ENCODE results near the gene PIP4K2A.
"Not testable (repeated sequence)": the region's sequence is repeated elsewhere in the genome, so short reads cannot be mapped to it uniquely, and the experiment has no call there.

PIP4K2A gene

DNA sequence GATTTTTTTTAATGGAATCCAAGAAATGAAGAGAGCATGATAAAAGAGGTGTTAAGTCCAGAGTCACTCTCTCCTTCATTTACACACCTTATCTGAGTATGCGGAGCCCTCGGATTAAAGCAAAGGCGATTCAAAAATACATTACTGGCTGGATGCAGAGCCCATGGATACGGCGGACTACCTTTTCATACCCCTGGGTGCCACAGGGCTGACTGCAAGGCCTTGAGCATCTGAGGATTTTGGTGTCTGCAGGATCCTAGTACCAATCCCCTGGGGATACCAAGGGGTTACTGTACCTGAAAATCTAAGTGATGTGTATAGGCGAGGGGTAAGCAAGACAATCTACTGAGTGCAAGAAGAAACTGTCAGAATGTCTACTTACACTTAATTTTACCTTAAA lies 20.5 kb downstream of the PIP4K2A start:
- DNase-seq (ENCODE audit: low read depth): no peak

DNA sequence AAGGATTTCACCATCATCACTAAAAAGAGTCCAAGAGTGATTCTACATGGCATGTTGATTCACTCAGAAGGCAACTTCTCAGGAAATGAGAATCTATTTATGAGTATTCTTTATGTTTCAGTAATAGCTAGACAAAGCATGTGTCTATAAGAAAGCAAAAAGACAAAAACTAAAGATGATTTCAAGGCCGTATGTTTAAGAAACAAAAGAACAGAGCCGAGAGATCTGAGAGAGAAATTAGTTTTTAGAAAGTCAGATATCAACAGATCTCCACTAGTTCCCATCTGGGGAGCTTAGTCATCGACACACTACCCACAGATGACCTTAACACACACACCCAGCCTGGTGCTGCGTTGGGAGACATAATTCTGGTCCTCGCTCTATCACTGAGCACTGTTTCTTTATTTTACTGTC lies 21.0 kb downstream of the PIP4K2A start:
- peak; percentile 88 for DNase-seq (ENCODE audit: low read depth)

DNA sequence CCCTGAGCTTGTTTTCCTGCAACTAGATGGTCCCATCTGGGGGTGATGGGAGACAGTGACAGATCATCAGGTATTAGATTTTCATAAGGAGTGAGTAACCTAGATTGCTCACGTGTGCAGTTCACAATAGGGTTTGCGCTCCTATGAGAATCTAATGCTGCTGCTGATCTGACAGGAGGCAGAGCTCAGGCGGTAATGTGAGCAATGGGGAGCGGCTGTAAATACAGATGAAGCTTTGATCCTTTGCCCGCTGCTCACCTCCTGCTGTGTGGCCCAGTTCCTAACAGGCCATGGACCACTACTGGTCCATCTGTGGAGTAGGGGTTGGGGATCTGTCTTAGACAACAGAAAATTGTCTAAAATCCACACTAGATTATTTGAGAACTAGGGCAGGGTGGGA lies 22.3 kb downstream of the PIP4K2A start:
- not testable (repeated sequence) for DNase-seq (ENCODE audit: low read depth)

DNA sequence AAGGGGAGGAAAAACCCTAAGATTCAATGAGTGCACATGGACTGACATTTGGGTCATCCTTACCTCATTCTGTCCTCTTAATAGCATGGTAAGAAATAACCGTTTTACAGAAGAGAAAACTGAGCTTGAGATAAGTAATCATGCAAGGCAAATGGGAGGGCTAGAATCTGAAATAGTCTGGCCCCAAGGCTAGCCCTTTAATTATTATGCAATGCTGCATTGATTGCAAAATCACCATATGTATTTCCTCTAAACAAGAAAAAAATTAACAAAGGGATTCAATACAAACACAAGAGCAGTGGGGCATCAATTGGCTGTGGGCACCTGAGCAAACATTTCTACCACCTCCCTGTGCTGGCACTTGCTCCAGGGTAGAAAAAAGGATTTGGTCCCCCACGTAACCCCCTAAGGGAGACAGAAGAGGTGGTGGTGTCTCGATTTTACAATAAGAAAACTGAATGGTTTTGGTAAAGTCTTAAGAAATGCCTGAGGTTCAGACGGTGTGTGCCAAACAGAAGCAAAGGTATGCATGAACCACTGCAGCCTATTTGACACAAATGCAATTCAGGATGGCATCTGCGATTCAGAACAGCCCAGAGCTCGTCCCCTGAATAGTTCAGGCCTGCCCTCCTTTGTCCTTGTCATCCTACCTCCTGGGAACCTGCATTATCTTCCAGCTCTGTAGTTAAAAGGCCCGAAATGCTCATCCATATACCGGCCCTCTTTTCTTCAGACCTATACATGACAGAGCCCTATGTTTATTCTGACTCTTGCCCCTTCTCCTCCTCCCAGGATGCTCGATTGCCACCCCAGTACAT lies 23.6 kb downstream of the PIP4K2A start:
- DNase-seq (ENCODE audit: low read depth): peak; percentile 63

DNA sequence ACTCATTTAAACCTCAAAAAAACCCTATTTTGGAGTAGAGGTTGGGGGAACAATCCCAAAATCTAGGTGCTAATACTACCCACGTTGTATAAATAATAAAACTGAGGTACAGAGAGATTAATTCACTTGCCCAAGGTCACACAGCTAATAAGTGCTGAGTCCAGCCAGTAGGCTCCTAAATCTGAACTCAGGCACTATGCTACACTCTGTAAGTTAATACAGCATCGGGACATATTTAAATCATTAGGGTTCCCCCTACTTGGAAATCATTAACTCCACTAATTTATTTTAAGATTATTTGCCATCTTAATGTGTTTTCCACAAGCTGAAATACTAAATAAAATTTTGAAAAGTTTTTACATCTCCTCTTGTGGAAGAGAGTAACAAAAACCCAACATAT lies 24.2 kb downstream of the PIP4K2A start:
- no peak for DNase-seq (ENCODE audit: low read depth)

DNA sequence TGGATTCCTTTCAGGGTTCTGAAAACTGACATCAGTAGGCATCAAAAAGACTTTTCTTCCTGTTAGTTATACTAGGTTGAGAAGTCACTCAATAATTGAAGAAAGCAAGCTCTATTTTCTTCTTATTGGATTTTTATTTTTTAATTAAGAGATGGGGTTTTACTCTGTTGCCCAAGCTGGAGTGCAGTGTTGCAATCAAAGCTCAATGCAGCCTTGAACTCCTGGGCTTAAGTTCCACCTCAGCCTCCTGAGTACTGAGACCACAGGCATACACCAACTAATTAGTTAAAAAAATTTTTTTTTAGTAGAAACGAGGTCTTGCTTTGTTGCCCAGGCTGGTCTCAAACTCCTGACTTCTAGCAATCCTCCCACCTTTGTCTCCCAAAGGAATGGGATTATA lies 28.0 kb downstream of the PIP4K2A start:
- peak; percentile 32 for DNase-seq (ENCODE audit: low read depth)

DNA sequence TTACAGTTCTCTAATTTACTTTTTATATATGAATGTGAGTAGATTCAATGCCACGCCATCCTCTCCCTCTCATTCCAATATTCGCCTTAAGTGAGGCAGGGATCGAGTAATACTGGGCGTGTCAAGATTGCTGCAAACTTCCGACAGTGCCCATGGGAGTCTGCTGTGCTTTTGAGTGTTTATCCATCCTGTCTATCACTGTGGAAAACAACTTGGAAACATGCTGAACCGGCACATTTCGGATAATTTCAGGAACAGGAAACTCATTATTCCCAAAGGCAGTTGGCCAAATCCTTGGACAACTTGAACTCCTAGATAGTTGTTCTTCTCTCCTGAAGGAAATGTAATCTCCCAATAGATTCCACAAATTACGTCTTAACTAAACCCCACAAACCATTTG lies 28.5 kb downstream of the PIP4K2A start:
- DNase-seq (ENCODE audit: low read depth): no peak

DNA sequence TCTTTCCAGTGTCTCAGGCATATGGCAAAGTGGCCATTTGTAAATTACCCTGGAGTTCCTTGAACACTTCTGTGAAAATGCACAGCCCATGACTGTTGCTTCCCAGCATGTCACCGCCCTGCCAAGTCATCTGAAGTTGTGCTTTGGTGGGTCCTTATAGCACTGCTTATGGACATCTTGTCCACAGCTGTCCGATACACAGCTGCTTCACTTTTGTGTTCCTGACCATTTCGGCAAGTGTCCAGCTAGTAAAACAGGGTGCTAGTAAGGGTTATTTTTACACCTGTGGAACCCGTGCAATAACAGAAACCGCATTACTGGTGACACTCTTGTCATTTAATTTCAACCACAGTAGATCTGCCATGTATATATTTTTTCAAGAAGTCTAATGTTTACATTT lies 29.7 kb downstream of the PIP4K2A start:
- DNase-seq (ENCODE audit: low read depth): no peak

DNA sequence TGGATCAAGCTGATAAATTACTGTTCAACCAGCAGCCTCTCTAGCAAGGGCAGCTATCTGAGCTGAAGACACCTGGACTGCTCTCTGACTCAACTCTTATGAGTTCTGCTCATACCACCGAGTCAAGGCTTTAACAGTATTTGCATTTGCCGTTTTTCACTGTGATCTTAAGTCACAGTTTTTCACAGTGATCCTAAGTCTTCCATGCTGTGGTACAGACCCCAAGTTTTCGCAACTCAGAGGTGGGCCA lies 31.3 kb downstream of the PIP4K2A start:
- DNase-seq (ENCODE audit: low read depth): peak; percentile 26

DNA sequence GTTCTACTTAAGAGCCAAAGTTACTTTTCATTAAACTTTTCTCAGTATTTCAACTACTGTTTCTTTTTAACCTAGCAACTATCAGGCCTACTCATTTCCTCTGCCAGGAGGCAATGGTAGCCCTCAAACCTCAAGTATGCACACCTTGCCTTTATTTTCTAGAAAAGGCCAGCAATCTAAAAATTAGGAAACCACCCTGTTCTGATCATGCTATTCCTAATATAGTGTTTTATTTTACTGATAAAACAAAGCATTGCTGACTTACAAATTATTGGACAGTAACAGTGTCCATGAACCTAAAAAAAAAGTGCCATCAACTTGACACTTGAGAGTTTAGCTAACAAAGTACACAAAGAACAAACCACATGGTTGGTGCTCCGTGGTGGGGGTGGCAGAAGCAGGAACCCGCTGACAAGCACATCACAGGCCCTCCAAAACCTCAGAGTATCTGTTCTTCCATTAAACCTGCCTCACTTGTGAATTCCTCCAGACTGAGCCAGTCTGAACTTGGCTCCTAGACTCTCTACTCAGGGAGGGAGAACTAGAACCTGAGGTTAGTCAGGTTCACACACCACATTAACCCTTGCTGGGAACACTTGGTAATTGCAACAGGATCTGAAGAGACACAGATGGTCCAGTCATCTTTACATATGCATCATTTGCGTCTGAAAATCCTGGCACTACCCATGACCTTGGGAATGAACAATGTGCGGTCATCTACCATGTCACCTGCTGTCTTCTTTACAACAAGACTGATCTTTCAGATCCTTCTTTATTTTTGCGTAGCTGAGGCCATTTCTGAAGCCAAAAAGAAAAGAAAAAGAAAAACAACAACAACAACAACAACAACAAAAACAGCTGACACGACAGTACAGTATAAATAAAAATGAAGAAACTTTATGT lies 31.9 kb downstream of the PIP4K2A start:
- peak; percentile 74 for DNase-seq (ENCODE audit: low read depth)

DNA sequence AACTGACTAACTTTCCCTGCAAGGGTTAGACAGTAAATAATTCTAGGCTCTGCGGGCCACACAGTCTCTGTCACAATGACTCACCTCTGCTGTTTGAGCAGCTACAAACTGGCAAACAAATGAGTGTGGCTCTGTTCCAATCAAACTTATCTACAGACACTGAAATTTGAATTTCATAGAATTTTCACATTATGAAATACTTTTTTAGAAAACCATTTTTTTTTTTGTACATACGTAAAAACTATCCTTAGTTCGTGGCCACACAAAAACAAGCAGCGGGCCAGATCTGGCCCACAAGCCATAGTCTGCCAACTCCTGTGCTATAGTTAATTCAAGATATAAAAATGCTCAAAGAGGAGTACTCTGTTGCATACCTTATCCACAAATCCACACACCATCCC lies 32.6 kb downstream of the PIP4K2A start:
- peak; percentile 84 for DNase-seq (ENCODE audit: low read depth)

DNA sequence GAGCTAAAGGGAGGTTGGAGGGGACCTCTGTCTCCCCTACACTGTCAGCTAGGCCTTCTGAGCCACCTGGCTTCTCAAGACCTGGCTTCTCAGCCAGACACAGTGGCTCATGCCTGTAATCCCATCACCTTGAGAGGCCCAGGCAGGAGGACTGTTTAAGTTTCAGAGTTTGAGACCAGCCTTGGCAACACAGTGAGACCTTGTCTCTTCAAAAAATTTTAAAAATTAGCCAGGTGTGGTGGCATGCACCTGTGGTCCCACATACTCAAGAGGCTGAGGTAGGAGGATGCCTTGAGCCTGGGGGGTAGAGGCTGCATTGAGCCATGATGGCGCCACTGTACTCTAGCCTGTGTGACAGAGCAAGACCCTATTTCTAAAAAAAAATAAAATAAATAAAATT lies 33.1 kb downstream of the PIP4K2A start:
- no peak for DNase-seq (ENCODE audit: low read depth)

DNA sequence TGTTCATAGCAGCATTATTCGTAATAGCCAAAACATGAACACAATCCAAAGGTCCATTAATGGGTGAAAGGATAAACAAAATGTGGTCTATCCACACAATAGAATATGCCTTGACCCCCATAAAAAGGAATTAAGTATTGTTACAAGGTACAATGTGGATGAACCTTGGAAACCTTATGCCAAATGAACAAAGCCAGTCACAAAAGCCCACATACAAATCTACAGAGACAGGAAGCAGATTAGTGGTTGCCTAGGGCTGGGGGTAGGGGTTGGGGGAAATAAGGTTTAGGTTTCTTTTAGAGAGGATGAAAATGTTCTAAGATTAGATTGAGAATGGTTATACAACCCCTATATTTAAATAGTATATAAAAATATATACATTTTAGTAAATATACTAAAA lies 34.8 kb downstream of the PIP4K2A start:
- DNase-seq (ENCODE audit: low read depth): no peak

DNA sequence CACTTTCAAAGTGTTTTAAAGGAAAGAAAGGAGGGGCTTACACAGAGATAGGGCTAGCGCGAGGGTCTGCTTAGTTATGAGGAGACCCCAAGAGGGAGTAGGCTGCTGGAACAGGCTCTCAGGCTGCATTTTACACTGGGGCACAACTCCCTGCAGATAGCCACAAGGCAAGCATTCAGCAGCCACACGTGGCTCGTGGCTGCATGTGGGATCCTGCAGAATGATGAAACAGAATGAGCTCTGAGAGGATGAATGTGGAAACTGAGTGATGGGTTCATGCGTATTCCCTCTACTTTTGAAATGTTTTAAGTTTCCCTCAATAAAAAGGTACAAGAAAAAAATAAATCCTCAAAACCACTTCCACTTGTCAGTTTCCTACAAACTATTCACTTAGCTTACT lies 37.0 kb downstream of the PIP4K2A start:
- no peak for DNase-seq (ENCODE audit: low read depth)

DNA sequence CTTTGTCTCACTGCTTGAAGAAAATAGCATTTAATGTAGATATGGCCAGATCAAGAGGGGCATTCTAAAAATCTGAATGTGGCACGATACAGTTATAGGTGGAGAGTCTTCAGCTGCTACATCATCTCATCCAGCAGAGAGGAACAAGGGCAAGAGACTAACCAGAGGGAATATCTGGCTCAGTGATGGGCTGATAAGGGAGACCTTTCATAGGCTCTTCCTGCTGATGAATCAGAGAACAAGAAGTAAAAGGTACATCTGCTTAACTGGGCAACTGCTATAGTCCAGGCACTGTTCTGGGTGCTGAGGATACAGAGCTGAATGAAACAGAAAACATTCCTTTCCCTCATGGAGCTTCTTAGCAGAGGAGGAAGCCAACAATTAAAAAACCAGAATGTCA lies 37.9 kb downstream of the PIP4K2A start:
- no peak for DNase-seq (ENCODE audit: low read depth)

DNA sequence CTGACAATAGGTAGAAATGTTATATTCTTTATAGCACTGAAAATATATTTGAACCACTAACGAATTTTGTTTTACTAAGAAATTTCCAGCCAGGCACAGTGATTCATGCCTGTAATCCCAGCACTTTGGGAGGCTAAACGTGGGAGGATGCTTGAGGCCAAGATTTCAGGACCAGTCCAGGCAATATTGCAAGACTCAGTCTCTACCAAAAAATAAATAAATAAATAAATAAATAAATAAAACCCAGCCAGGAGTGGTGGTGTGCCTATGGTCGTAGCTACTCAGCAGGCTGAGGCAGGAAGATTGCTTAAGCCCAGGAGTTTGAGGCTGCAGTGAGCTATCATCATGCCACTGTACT lies 39.8 kb downstream of the PIP4K2A start:
- peak; percentile 25 for DNase-seq (ENCODE audit: low read depth)

DNA sequence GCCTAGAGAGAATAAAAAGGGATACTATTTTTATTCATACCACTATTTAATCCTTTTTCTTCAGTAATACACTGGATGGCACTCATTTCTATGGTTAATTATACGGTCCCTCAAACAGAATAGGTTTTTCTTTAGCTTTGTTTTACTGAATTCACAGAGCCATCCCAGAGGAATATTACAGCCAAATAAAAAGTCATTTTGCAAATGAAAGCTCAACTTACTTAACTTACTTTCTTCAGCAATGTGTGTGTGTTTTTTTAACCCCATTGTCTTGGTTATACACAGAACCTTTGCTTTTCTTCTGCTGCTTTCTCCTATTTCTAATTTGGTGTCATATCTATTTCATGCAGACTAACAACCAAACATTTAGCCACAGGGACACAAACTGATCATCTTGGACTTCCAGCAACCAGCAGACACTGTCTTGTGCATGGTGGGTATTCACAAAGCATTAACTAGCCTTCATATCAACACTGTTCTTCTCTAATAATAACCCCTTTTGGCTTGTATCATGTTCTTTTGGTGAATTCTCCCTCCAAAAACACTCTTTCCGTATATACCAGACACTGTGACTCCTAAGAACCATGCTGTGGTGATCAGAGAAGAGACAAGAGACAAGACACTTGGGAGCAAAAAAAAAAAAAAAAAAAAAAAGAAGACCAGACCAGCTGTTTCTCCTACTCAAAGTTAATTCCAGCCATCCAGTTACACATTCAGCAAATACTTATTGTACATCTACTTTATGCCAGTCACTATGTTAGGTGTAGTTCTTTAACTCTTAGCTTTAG lies 40.4 kb downstream of the PIP4K2A start:
- no peak for DNase-seq (ENCODE audit: low read depth)

DNA sequence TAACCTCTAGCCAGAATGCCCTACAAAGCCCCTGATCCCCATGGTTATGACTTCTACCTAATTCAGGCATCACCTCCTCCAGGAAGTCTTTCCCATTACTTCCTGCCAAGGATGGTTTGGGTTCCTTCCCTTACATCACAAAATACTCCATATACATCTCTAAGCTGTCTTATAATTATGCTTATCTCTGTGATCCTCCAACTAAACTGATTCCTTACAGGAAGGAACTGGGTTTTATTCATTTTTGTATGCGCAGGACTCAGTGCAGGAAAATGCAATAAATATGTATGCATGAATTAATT lies 41.3 kb downstream of the PIP4K2A start:
- no peak for DNase-seq (ENCODE audit: low read depth)

DNA sequence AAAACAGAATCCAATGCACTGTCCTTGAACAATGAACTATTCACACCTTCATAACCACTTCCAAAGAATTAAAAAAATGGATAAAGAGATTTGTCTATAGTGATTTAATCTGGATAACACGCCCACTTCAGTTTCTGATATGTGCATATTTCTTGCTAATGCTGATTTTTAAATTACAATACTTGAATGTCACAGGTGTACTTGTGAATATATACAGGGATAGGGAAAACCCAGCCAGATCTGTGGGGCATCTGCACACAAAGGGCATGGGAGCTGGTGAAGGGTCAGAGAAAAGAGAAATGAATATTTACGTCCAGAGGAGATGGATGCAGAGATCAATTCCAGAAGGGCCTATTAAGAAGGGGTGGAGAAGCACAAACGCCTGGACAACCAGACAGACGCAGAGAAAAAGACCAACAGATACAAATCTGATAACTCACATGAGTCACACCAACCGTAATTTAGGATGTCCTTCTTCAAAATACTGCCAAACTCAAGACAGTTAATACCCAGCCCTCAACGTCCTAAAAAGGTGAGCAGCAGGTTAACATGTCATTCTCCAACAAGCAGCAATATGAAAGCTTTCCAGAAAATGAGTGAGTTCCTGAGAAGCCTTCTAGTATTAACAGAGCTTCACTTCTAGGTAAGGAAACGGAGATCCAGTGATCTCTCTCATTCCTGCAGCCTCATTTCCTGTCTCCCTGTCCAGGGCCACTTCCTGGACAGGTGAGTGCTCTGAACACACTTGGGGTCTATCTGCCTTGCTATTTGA lies 41.9 kb downstream of the PIP4K2A start:
- DNase-seq (ENCODE audit: low read depth): no peak

DNA sequence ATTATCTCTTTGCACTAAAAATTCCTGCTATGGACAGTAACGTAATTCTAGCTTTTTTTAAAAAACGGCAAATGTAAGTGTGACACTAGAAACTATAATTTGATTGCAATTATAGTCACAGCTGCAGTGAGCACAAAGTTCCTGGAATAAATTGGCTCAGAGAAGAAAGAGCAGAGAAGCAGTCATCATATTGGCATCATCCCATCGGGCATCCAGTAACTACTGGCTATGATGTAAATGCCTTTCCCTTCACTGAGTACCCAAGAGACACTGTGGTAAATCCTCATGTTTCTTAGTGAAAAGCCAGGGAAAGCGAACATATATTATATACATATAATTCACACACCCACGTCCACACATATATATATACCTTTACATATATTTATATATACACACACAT lies 43.6 kb downstream of the PIP4K2A start:
- DNase-seq (ENCODE audit: low read depth): no peak

DNA sequence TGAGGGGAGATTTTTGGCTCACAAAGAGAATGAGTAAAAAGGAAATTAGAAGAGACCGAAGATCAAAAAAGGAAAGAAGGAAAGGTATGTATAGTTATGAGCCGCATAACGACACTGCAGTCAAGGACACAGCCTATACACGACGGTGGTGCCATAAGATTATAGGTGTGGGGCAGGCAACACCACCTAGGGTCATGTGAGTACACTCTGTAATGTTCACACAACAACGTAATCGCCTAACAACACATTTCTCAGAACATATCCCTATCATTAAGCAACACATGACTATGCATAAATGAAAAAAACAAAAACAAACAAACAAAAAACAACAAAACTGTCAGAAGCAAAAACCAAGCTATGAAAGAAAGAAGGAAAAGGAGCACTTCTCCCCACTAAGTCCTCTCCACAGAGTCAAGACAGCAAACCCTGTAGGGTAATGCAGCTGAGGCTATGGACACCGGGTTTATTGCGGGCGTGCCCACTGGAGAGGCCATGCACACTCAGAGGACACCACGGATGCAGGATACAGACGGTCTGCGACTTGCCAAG lies 45.1 kb downstream of the PIP4K2A start:
- DNase-seq (ENCODE audit: low read depth): no peak

DNA sequence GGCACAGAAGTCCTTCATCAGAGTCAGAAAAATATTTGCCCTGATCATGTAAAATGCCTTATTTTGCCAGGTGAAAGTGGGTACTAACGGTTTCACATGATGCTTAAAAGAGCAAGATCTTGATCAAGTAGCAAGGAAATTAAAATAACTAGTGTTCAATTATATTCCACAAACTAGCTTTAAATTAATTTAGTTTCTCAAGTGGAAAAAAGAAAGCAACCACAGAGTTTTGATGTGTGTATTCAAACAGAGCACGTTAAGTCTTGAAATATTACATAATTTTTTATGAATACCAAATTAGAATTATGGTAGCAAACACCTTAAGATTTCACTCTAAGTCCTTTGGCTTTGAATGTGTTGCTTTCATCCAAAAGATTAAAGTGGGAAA lies 47.3 kb downstream of the PIP4K2A start:
- no peak for DNase-seq (ENCODE audit: low read depth)

Data from iris pigment epithelial cell (primary cell).